Brain pericyte (primary cell): ENCODE data around the gene ARFGAP2.
"Not testable (repeated sequence)": the region's sequence is repeated elsewhere in the genome, so short reads cannot be mapped to it uniquely, and the experiment has no call there.

Source experiments
- DNase-seq: peaks from one replicate; pipeline ENCODE4 v3.0.0-alpha.2; 2012; ENCODE audit warnings: low read depth, low spot score

Gene ARFGAP2

DNA sequence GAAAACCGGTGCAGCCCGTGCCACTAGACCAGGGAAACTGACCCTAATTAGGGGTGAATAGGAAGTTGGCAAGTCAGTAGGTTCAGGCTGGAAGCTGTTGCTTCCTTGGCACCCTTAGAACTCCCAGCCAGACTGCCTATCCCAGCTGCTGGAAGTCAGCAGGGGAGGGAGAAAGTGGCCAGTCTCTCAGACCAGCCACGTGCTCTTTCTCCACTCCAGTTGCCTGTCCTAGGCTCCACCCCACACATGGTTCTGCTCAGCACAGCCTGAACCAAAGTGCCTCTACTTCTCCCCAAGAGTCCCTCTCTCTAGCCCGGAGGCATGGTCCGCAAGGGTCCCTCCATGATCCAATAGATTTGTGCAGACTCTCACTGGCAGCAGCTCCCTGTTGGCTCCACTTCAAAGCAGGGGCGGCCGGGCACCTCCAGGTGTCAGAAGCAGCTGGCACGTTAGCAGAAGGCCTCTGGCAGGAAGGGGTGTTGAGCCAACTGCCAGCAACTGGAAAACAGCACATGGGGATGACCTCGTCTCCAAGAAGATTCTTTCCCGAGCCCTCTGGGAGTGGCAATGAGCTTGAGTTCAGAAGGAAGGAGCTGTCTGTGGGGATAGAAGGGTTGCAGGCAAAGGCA is 27.7 kb downstream of the ARFGAP2 start:
- no peak for DNase-seq

DNA sequence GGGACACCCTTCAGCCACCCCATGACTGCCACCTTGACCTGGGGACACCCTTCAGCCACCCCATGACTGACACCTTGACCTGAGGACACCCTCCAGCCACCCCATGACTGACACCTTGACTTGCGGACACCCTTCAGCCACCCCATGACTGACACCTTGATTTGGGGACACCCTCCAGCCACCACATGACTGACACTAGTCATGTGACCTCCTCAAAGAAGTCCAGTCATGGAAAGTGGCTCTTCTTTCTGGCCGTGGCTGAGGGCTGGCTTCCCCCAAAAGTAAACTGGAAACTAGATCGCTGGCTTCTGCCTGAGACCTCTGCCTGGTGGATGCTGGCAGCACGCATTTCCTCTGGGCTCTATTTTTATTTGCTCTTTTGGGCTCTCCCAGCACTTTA is 28.4 kb downstream of the ARFGAP2 start:
- DNase-seq, result no peak

DNA sequence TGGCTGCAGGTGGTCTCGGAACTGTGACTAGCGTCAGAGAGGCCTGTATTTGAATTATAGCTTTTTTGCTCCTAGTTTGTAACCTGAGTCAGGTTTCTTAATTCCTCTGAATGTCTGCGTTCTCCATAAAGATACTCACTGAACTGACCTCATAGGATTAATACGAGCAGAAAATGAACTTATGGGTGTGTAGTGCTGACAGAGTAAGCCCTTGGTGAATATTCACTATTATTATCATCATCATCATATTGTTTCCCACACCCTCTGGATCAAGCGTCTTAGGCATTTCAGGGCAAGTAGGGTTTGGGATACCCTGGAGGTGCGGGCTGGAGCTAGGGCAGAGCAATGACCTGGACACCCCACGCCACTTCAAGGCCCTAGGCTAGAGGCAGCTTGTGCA is 29.0 kb downstream of the ARFGAP2 start:
- DNase-seq, result no peak

GRCh38 chr11:47147250-47147649 is 29.4 kb downstream of the ARFGAP2 start:
- DNase-seq, result no peak

GRCh38 chr11:47144541-47144940 is 32.1 kb downstream of the ARFGAP2 start:
- no peak for DNase-seq

- DNase-seq, result peak; percentile 69
Measured at GRCh38 chr11:47143322-47143721, 33.4 kb downstream of the ARFGAP2 start.

DNA sequence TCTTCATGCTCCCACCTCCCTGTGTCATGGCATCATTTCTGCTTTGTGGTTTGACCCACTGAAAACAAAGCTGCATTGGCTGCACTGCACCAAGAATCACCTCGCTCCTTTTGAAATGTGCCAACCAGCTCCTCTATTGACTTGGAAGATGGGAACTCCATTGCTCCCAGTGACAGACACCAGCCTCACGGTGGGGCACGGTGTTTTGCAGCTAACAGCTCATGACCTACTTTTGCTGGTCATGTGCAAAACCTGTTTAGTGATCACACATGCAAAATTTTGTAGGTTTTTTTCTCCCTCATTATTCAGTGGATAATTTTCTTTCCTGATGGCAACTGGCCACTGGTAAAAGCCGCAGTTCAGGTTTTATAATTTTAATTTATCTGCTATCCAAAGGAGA is 36.8 kb downstream of the ARFGAP2 start:
- no peak for DNase-seq

DNA sequence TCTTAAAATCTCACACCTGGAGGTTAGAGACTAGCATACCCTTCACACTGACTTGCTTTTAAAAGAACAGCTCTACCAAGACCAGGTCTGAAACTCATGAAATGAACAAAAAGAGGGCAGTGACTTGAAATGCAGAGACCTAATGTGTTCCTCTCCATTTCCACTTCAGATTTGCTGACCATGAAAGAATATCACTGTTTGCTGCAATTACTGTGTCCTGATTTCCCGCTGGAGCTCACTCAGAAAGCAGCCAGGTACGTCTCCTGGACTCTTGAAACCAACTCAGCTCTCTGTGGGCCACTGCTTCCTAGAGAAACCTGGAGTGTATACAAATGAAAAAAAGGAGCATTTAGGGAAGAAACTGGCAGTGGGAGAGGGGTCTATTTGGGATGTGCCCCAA is 39.2 kb downstream of the ARFGAP2 start:
- DNase-seq, result no peak

DNA sequence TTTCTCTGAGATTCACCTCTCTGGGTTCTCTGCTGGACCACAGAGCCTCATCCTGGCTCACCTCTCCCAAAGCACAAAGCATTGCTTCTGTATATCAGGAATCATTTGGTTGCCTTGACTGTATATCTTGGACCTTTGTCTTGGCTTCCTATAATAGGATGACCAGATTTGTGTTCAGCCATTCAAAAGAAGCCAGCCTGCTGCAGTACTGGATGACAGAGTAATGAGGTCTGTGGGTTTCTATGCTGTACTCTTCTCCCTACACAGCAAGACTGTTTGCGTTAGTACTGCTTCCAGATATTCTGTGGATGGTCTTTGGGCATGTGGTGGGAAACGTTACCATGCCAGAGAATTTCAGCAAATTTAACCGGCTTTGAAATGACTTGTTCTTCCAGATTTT is 39.8 kb downstream of the ARFGAP2 start:
- no peak for DNase-seq

DNA sequence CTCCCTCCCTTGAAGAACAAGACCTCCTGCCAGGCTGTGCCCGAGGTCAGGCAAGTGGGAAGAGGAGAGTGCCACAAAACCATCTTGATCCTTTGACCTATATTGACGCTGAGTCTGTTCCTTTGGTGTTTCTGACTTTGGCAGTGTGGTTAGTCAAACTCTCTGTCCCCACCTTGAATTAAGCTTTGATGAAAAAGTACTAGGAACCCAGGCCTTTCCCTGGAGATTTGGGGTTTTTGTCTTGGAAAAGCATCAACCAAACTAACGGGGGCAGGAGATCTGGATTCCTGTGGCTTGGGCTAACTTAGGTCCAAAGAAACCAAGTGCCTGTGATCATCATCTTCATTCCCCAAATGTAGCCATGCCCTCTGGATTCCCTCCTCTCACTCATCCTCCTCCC is 40.4 kb downstream of the ARFGAP2 start:
- DNase-seq, result no peak

GRCh38 chr11:47132981-47133380 is 43.7 kb downstream of the ARFGAP2 start:
- no peak for DNase-seq

DNA sequence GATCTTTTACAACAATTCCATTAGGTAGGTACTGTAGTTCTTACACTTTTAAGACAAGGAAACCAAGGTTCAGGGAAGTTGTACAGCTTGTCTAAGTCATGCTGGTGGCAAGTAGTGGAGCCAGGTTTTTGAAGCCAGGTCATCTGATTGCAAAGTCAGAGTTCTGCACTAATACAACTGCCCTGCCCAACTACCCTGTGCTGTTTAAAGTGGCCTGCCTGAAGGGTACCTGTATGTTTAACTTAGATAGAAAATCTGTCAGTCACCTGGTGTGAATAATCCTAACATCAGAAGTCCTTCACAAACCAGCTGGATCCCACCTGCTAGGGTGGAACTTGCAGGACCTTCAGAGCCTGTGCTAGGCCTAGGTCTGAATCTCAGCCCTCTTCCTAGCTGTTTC is 44.2 kb downstream of the ARFGAP2 start:
- no peak for DNase-seq

GRCh38 chr11:47131136-47131535 is 45.5 kb downstream of the ARFGAP2 start:
- no peak for DNase-seq

GRCh38 chr11:47130543-47130942 is 46.1 kb downstream of the ARFGAP2 start:
- DNase-seq, result no peak

- DNase-seq, result no peak
Measured at GRCh38 chr11:47127213-47127612, 49.5 kb downstream of the ARFGAP2 start.

DNA sequence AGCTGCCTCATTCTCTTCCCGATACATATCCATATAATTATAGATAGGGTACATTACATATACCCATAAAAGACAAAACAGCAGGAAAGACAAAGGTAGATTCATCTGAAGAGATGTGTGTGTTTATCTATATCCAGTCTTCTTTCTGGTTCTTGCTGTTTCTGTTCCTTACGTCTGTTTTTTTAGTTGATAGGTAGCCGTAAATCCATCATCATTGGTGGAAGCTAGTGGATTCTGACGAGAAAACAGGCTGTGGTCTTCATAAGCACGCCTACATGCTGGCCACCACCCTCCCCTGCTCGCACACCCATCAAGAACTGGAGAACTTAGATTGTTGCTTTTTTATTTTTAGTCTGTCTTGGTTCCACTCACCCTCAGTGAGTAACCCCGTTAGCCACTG is 51.6 kb downstream of the ARFGAP2 start:
- no peak for DNase-seq

DNA sequence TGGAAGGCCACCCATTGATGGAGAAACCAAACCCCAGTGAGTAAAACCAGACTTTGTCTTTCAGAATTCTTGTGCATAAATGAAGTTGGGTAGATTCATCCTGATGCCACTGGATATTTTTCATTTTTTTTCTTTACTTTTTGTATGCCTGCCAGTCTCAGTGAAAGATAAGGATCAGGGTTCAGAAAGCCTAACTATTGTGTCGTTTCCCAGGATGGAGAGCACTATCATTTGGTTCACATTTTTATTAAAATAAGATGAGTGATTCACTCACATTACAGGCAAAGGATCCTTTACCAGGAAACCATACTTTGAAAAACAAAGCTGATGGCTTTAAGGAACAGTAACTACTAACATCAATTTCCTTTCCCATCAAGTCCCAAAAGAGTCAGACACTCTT is 52.0 kb downstream of the ARFGAP2 start:
- DNase-seq, result no peak

DNA sequence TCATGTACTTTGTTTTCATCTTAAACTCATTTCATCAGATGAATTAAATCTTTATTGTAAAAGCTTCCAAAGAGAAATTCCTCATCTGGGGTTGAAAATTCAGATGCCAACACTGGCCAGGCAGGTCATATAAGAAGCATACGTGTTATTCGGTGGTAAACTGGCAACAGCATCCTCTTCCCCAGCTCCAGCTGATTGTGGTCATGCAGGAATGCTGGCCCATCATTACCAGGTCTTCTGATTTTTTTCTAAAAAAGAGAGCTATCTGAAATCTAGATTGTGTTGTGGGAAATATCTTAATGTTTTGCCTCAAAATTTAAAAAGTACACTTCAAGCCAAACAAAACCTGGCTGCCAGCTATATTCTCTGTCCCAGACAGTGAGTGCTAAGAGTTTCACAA is 53.6 kb downstream of the ARFGAP2 start:
- DNase-seq, result no peak

- no peak for DNase-seq
Measured at GRCh38 chr11:47121731-47122130, 54.9 kb downstream of the ARFGAP2 start.

GRCh38 chr11:47121056-47121455 is 55.6 kb downstream of the ARFGAP2 start:
- DNase-seq, result no peak

DNA sequence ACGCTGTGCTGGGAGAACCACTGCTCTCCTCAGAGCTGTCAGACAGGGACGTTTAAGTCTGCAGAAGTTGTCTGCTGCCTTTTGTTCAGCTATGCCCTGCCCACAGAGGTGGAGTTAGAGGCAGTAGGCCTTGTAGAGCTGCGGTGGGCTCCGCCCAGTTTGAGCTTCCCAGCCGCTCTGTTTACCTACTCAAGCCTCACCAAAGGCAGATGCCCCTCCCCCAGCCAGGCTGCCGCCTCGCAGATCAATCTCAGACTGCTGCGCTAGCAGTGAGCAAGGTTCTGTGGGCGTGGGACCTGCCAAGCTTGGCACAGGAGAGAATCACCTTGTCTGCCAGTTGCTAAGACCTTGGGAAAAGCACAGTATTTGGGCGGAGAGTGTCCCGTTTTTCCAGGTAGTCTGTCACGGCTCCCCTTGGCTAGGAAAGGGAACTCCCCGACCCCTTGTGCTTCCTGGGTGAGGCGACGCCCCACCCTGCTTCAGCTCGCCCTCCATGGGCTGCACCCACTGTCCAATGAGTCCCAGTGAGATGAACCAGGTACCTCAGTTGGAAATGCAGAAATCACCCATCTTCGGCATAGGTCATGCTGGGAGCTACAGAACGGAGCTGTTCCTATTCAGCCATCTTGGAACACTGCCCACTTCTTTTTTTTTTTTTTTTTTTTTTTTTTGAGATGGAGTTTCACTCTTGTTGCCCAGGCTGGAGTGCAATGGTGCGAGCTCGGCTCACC is 57.6 kb downstream of the ARFGAP2 start:
- DNase-seq, result not testable (repeated sequence)
